ENCODE results near the gene PRSS16.
A peak's percentile ranks its signal among the peaks of the same experiment; 100 is the strongest.

The PRSS16 gene

GRCh38 chr6:27286141-27286540 lies 38.6 kb downstream of the PRSS16 start:
- no peak for DNase-seq

- DNase-seq = no peak
Measured at GRCh38 chr6:27287751-27288135, 40.2 kb downstream of the PRSS16 start.

- peak; percentile 28 for DNase-seq
Measured at GRCh38 chr6:27288136-27289044, 40.9 kb downstream of the PRSS16 start.

- DNase-seq = peak; percentile 40
Measured at GRCh38 chr6:27290065-27290849, 42.8 kb downstream of the PRSS16 start.

GRCh38 chr6:27290850-27291208 lies 43.3 kb downstream of the PRSS16 start:
- no peak for DNase-seq

GRCh38 chr6:27293436-27294098 lies 46.1 kb downstream of the PRSS16 start:
- peak; percentile 84 for DNase-seq

- no peak for DNase-seq
Measured at GRCh38 chr6:27294409-27294808, 46.9 kb downstream of the PRSS16 start.

GRCh38 chr6:27295301-27296079 lies 48.0 kb downstream of the PRSS16 start:
- peak; percentile 90 for DNase-seq

GRCh38 chr6:27296106-27296783 lies 48.7 kb downstream of the PRSS16 start:
- DNase-seq = no peak

- no peak for DNase-seq
Measured at GRCh38 chr6:27297484-27297856, 50.0 kb downstream of the PRSS16 start.

GRCh38 chr6:27297857-27298730 lies 50.6 kb downstream of the PRSS16 start:
- DNase-seq = peak; percentile 84

GRCh38 chr6:27303613-27304272 lies 56.2 kb downstream of the PRSS16 start:
- no peak for DNase-seq

Data from RPMI8226 (cell line).